Liver (tissue), 9 donors: ENCODE results near the gene STIM2. TPM values are rescaled to one million over a fixed set of nuclear protein-coding genes. Genes with fewer than 3 reads are reported as not detected.

ENCODE experiments used
- DNase-seq: peaks from one replicate; pipeline ENCODE4 v3.0.0-alpha.2; 2017; ENCODE audit warnings: low spot score
- H3K27ac ChIP-seq, 2 donors: one replicate each; pipeline ENCODE4 v1.7.0; 2013; ENCODE audit warnings: inconsistent platforms in 2 of 2, low read length in 2 of 2, control low read depth in 1 of 2, low read depth in 1 of 2, mild to moderate bottlenecking in 1 of 2
- H3K27me3 ChIP-seq, 4 donors: one replicate each; pipeline versions ENCODE4 v1.6.1 to v1.7.0; 2013; ENCODE audit warnings: low read length in 3 of 4, inconsistent platforms in 1 of 4, mild to moderate bottlenecking in 1 of 4, moderate library complexity in 1 of 4; ENCODE audit not compliant: control insufficient read depth in 4 of 4, insufficient read depth in 4 of 4
- H3K36me3 ChIP-seq, 4 donors: one replicate each; pipeline versions ENCODE4 v1.6.1 to v1.7.0; 2013; ENCODE audit warnings: low read length in 3 of 4, mild to moderate bottlenecking in 3 of 4, low read depth in 1 of 4, moderate library complexity in 1 of 4; ENCODE audit not compliant: control insufficient read depth in 4 of 4, insufficient read depth in 3 of 4
- H3K4me1 ChIP-seq, 4 donors: one replicate each; pipeline versions ENCODE4 v1.6.1 to v1.7.0; 2013; ENCODE audit warnings: low read length in 3 of 4, mild to moderate bottlenecking in 3 of 4, moderate library complexity in 1 of 4; ENCODE audit not compliant: control insufficient read depth in 4 of 4, insufficient read depth in 4 of 4
- H3K4me3 ChIP-seq, 3 donors: one replicate each; pipeline versions ENCODE4 v1.6.1 to v1.7.0; 2013; ENCODE audit warnings: low read length in 3 of 3, control low read depth in 1 of 3, low read depth in 1 of 3, mild to moderate bottlenecking in 1 of 3
- H3K9ac ChIP-seq, 2 donors: one replicate each; pipeline ENCODE4 v1.7.0; 2013; ENCODE audit warnings: low read length in 2 of 2, mild to moderate bottlenecking in 2 of 2, moderate library complexity in 2 of 2, control low read depth in 1 of 2, low read depth in 1 of 2
- H3K9me3 ChIP-seq, 4 donors: one replicate each; pipeline versions ENCODE4 v1.6.1 to v1.7.0; 2013; ENCODE audit warnings: low read length in 3 of 4; ENCODE audit not compliant: control insufficient read depth in 4 of 4
- EGR1 ChIP-seq, 2 donors: IDR thresholded peaks; 2 replicates each; pipeline ENCODE4 v1.6.1; 2016 to 2018; ENCODE audit warnings: antibody characterized with exemption in 2 of 2, low read depth in 2 of 2
- FOXA1 ChIP-seq: IDR thresholded peaks from 2 replicates; pipeline ENCODE4 v1.6.1; 2016; ENCODE audit warnings: antibody characterized with exemption
- FOXA2 ChIP-seq: IDR thresholded peaks from 2 replicates; pipeline ENCODE4 v1.6.1; 2016; ENCODE audit warnings: antibody characterized with exemption
- GABPA ChIP-seq, 2 donors: IDR thresholded peaks in 1 of 2; conservative IDR thresholded peaks in 1 of 2; 2 replicates each; pipeline ENCODE4 v1.6.1; 2016; ENCODE audit warnings: antibody characterized with exemption in 2 of 2, mild to moderate bottlenecking in 1 of 2, moderate library complexity in 1 of 2
- HNF4A ChIP-seq, 2 donors: conservative IDR thresholded peaks; 2 replicates each; pipeline ENCODE4 v1.6.1; 2016; ENCODE audit warnings: antibody characterized with exemption in 2 of 2, mild to moderate bottlenecking in 2 of 2
- HNF4G ChIP-seq: IDR thresholded peaks from 2 replicates; pipeline ENCODE4 v1.6.1; 2016; ENCODE audit warnings: antibody characterized with exemption
- JUND ChIP-seq, 2 donors: IDR thresholded peaks; 2 replicates each; pipeline ENCODE4 v1.6.1; 2016; ENCODE audit warnings: antibody characterized with exemption in 2 of 2
- NR2F2 ChIP-seq: IDR thresholded peaks from 2 replicates; pipeline ENCODE4 v1.6.1; 2016; ENCODE audit warnings: antibody characterized with exemption
- RAD21 ChIP-seq, 2 donors: IDR thresholded peaks; 2 replicates each; pipeline ENCODE4 v1.6.1; 2016; ENCODE audit warnings: antibody characterized with exemption in 2 of 2, mild to moderate bottlenecking in 2 of 2
- RXRA ChIP-seq, 2 donors: IDR thresholded peaks; 2 replicates each; pipeline ENCODE4 v1.6.1; 2017 to 2018; ENCODE audit warnings: antibody characterized with exemption in 2 of 2, mild to moderate bottlenecking in 1 of 2
- SP1 ChIP-seq: IDR thresholded peaks from 2 replicates; pipeline ENCODE4 v1.6.1; 2018; ENCODE audit warnings: antibody characterized with exemption, mild to moderate bottlenecking
- TAF1 ChIP-seq: conservative IDR thresholded peaks from 2 replicates; pipeline ENCODE4 v1.6.1; 2016; ENCODE audit warnings: antibody characterized with exemption, mild to moderate bottlenecking
- YY1 ChIP-seq: IDR thresholded peaks from 2 replicates; pipeline ENCODE4 v1.6.1; 2016; ENCODE audit warnings: antibody characterized with exemption, mild to moderate bottlenecking
- WGBS: extraction: QIAGEN DNeasy Blood & Tissue Kit; methylation state at CpG from one replicate; pipeline ENCODE4 v1.1.7; 2013; 5-methylcytosine and 5-hydroxymethylcytosine counted together
- polyA plus RNA-seq, 2 donors: library from polyadenylated mRNA; stranded (reverse) in 1 of 2; unstranded in 1 of 2; fragments of 200-250 nt in 1 of 2; fragments of >200 nt in 1 of 2; fragmentation: Nextera tagmentation in 1 of 2; extraction: Ambion mirVana in 1 of 2; gene quantifications; one replicate each; pipeline versions ENCODE4 v1.2.1 to v1.2.3, GENCODE V29; 2013 to 2015
- total RNA-seq, 2 donors: library from RNA; depleted of rRNA; stranded (reverse); fragments of >200 nt; gene quantifications; one replicate each; pipeline ENCODE4 v1.2.3, GENCODE V29; 2014
- TF ChIP-seq, protein P1 (sequence below): IDR thresholded peaks from 2 replicates; pipeline ENCODE4 v1.6.1; 2016; ENCODE audit warnings: antibody characterized with exemption
- TF ChIP-seq, protein P2 (sequence below): IDR thresholded peaks from 2 replicates; pipeline ENCODE4 v1.6.1; 2016; ENCODE audit warnings: antibody characterized with exemption
- TF ChIP-seq, protein P3 (sequence below): IDR thresholded peaks from 2 replicates; pipeline ENCODE4 v1.6.1; 2016; ENCODE audit warnings: antibody characterized with exemption, mild to moderate bottlenecking
- TF ChIP-seq, protein P4 (sequence below): IDR thresholded peaks from 2 replicates; pipeline ENCODE4 v1.6.1; 2016; ENCODE audit warnings: antibody characterized with exemption
- TF ChIP-seq, protein P5 (sequence below): fragments of 150-350 bp; IDR thresholded peaks from 2 replicates; pipeline ENCODE4 v1.5.1; 2017; ENCODE audit warnings: improper control_type of control experiment, low read depth, low read length; ENCODE audit not compliant: missing input control
- donor health status: healthy.
- donor health status: healthy.
- donor health status: healthy.
- donor health status: healthy.
- donor health status: healthy.

Gene STIM2
- total and polyA plus RNA-seq, 4 donors = 5.4 to 11.1 (median 6.9) TPM

DNA sequence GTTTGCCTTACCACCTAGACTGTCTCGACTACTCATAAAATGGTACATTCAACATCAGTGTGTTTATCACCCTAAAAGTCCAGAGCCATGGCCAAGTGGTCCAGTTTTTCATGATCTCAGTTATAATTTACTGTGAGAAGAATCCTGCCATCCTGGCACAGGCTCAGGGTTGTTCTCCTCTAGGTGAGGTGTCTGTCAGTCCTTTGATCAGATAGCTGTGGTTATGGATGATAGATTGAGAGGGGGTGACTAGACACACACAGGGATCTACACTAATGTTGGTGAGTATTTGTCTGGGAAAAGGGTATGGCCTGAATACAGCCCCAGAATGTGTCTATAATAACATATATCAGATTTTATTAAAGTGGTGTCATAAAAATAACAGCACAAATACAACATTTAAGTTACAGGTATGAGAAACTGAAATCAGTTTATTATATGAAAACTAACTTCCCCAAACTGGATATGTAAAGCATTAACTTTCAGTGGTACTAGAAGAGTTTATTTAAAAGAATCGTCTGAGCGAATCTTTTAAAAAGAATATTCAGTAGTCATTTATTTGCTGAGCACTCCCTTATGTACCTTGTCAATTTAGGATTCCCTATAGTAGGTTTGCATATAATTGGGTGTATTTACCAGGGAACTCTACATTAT, 93.3 kb downstream of the STIM2 start:
- Histone ChIP-seq H3K27me3 (no peaks in the 10 kb centered on the region), H3K36me3 (no peaks in the 10 kb centered on the region), H3K4me3 (no peak overlapping the region), H3K27ac (no peak overlapping the region), H3K9ac (no peak overlapping the region), H3K9me3 (peaks cover 0 to 1% (median 0%) of the 10 kb centered on the region in 4 donors), H3K4me1 (no peaks in the 10 kb centered on the region)
- 93% methylated on average over 3 of the region's 3 CpGs for WGBS
- DNase-seq = no peak
- no peak for TF ChIP-seq RXRA (IDR thresholded peaks at IDR 0.05)
- TF ChIP-seq, protein P1, sequence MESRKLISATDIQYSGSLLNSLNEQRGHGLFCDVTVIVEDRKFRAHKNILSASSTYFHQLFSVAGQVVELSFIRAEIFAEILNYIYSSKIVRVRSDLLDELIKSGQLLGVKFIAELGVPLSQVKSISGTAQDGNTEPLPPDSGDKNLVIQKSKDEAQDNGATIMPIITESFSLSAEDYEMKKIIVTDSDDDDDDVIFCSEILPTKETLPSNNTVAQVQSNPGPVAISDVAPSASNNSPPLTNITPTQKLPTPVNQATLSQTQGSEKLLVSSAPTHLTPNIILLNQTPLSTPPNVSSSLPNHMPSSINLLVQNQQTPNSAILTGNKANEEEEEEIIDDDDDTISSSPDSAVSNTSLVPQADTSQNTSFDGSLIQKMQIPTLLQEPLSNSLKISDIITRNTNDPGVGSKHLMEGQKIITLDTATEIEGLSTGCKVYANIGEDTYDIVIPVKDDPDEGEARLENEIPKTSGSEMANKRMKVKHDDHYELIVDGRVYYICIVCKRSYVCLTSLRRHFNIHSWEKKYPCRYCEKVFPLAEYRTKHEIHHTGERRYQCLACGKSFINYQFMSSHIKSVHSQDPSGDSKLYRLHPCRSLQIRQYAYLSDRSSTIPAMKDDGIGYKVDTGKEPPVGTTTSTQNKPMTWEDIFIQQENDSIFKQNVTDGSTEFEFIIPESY = no peak
- TF ChIP-seq, protein P2, sequence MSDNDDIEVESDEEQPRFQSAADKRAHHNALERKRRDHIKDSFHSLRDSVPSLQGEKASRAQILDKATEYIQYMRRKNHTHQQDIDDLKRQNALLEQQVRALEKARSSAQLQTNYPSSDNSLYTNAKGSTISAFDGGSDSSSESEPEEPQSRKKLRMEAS = no peak
- TF ChIP-seq, protein P3, sequence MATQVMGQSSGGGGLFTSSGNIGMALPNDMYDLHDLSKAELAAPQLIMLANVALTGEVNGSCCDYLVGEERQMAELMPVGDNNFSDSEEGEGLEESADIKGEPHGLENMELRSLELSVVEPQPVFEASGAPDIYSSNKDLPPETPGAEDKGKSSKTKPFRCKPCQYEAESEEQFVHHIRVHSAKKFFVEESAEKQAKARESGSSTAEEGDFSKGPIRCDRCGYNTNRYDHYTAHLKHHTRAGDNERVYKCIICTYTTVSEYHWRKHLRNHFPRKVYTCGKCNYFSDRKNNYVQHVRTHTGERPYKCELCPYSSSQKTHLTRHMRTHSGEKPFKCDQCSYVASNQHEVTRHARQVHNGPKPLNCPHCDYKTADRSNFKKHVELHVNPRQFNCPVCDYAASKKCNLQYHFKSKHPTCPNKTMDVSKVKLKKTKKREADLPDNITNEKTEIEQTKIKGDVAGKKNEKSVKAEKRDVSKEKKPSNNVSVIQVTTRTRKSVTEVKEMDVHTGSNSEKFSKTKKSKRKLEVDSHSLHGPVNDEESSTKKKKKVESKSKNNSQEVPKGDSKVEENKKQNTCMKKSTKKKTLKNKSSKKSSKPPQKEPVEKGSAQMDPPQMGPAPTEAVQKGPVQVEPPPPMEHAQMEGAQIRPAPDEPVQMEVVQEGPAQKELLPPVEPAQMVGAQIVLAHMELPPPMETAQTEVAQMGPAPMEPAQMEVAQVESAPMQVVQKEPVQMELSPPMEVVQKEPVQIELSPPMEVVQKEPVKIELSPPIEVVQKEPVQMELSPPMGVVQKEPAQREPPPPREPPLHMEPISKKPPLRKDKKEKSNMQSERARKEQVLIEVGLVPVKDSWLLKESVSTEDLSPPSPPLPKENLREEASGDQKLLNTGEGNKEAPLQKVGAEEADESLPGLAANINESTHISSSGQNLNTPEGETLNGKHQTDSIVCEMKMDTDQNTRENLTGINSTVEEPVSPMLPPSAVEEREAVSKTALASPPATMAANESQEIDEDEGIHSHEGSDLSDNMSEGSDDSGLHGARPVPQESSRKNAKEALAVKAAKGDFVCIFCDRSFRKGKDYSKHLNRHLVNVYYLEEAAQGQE = no peak
- TF ChIP-seq FOXA1 = no peak
- TF ChIP-seq, protein P4, sequence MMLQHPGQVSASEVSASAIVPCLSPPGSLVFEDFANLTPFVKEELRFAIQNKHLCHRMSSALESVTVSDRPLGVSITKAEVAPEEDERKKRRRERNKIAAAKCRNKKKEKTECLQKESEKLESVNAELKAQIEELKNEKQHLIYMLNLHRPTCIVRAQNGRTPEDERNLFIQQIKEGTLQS = no peak
- no peak for TF ChIP-seq YY1
- TF ChIP-seq NR2F2 = no peak
- TF ChIP-seq EGR1 (IDR thresholded peaks at IDR 0.05; ENCODE audit: low read depth in 2 of 2) = no peak
- TF ChIP-seq, protein P5, sequence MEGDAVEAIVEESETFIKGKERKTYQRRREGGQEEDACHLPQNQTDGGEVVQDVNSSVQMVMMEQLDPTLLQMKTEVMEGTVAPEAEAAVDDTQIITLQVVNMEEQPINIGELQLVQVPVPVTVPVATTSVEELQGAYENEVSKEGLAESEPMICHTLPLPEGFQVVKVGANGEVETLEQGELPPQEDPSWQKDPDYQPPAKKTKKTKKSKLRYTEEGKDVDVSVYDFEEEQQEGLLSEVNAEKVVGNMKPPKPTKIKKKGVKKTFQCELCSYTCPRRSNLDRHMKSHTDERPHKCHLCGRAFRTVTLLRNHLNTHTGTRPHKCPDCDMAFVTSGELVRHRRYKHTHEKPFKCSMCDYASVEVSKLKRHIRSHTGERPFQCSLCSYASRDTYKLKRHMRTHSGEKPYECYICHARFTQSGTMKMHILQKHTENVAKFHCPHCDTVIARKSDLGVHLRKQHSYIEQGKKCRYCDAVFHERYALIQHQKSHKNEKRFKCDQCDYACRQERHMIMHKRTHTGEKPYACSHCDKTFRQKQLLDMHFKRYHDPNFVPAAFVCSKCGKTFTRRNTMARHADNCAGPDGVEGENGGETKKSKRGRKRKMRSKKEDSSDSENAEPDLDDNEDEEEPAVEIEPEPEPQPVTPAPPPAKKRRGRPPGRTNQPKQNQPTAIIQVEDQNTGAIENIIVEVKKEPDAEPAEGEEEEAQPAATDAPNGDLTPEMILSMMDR = no peak
- TF ChIP-seq GABPA (IDR thresholded peaks at IDR 0.05 in 1 of 2, conservative IDR thresholded peaks at IDR 0.05 in 1 of 2) = no peak
- no peak for TF ChIP-seq HNF4G
- no peak for TF ChIP-seq HNF4A (conservative IDR thresholded peaks at IDR 0.05)
- no peak for TF ChIP-seq SP1
- no peak for TF ChIP-seq RAD21 (IDR thresholded peaks at IDR 0.05)
- TF ChIP-seq TAF1 = no peak
- no peak for TF ChIP-seq FOXA2
- no peak for TF ChIP-seq JUND (IDR thresholded peaks at IDR 0.05)
